22Rv1 (cell line): ENCODE results near the gene TK2.
"Not testable (repeated sequence)": the region's sequence is repeated elsewhere in the genome, so short reads cannot be mapped to it uniquely, and the experiment has no call there.

ENCODE experiments used
- H3K27ac ChIP-seq: fragments of 450-650 bp; 2 replicates; pipeline ENCODE4 v1.5.1; 2017
- CTCF ChIP-seq: fragments of 450-650 bp; IDR thresholded peaks from 2 replicates; pipeline ENCODE4 v1.5.1; 2017; ENCODE audit warnings: mild to moderate bottlenecking
- ZFX ChIP-seq: fragments of 450-650 bp; IDR thresholded peaks from 2 replicates; pipeline ENCODE4 v1.6.1; 2017; ENCODE audit warnings: antibody characterized with exemption, borderline replicate concordance

TK2 gene

GRCh38 chr16:66516808-66517585, 32.9 kb downstream of the TK2 start:
- H3K27ac ChIP-seq = peak overlapping the region; percentile 97
- no peak for TF ChIP-seq CTCF

GRCh38 chr16:66516509-66516807, 33.5 kb downstream of the TK2 start:
- TF ChIP-seq ZFX = no peak
- TF ChIP-seq CTCF = no peak
- H3K27ac ChIP-seq = peak overlapping the region; percentile 97

GRCh38 chr16:66515596-66516508, 34.1 kb downstream of the TK2 start:
- peak; percentile 27 for TF ChIP-seq CTCF
- no peak for TF ChIP-seq ZFX

GRCh38 chr16:66514980-66515595, 34.8 kb downstream of the TK2 start:
- H3K27ac ChIP-seq = peak overlapping the region; percentile 97; the same call in 1 of the 2 replicates

More at GRCh38 chr16:66515596-66516508, 34.1 kb downstream of the TK2 start:
- peak overlapping the region; percentile 97 for H3K27ac ChIP-seq

- not testable (repeated sequence) for H3K27ac ChIP-seq
Observed at GRCh38 chr16:66514391-66514790, 35.5 kb downstream of the TK2 start.

GRCh38 chr16:66513111-66513723, 36.7 kb downstream of the TK2 start:
- no peak overlapping the region for H3K27ac ChIP-seq
- no peak for TF ChIP-seq ZFX

GRCh38 chr16:66512272-66513110, 37.4 kb downstream of the TK2 start:
- TF ChIP-seq ZFX (no peak), CTCF (no peak)
- no peak overlapping the region for H3K27ac ChIP-seq

- TF ChIP-seq ZFX = no peak
- TF ChIP-seq CTCF = no peak
- H3K27ac ChIP-seq = no peak overlapping the region
Observed at GRCh38 chr16:66511602-66512271, 38.2 kb downstream of the TK2 start.
